ENCODE data around the gene RPL27A.

RPL27A gene

GRCh38 chr11:8684600-8685290 lies 2.2 kb downstream of the RPL27A start:
- H3K9me3 ChIP-seq (ENCODE audit: control insufficient read depth, insufficient read depth, low read length): no peaks in the 10 kb centered on the region
- no peak for TF ChIP-seq EZH2phosphoT487 (IDR thresholded peaks at IDR 0.05; ENCODE audit: borderline replicate concordance, low read length)
- no peak for TF ChIP-seq CTCF (IDR thresholded peaks at IDR 0.05; ENCODE audit: low read depth, low read length, poor library complexity, severe bottlenecking)
- H3K4me1 ChIP-seq (ENCODE audit: control insufficient read depth, low read length): peaks cover 61% of the 10 kb centered on the region
- no peaks in the 10 kb centered on the region for H3K9me2 ChIP-seq (replicated peaks; ENCODE audit: control insufficient read depth, low read length)
- peaks cover 79% of the 10 kb centered on the region for H3K36me3 ChIP-seq (ENCODE audit: control insufficient read depth, low read length)
- peaks cover 56% of the 10 kb centered on the region for H3K79me2 ChIP-seq (ENCODE audit: control insufficient read depth, low read length)
- H4K20me1 ChIP-seq (ENCODE audit: control insufficient read depth, insufficient read depth, low read depth, low read length): peaks cover 13% of the 10 kb centered on the region
- peaks cover 67% of the 10 kb centered on the region for H3F3A ChIP-seq (ENCODE audit: control insufficient read depth, insufficient read depth)
- peak overlapping the region; percentile 100 for H3K27ac ChIP-seq (ENCODE audit: low read depth, low read length)
- H3K27me3 ChIP-seq (ENCODE audit: control insufficient read depth, low read length): no peaks in the 10 kb centered on the region
- peak overlapping the region; percentile 93 for H3K4me2 ChIP-seq (ENCODE audit: low read length)
- H3K4me3 ChIP-seq (ENCODE audit: low read length): peak overlapping the region; percentile 97

- Histone ChIP-seq H3K27me3 (ENCODE audit: control insufficient read depth, low read length) (no peaks in the 10 kb centered on the region), H4K20me1 (ENCODE audit: control insufficient read depth, insufficient read depth, low read depth, low read length) (peaks cover 13% of the 10 kb centered on the region), H3K27ac (ENCODE audit: low read depth, low read length) (peak overlapping the region; percentile 100), H3K36me3 (ENCODE audit: control insufficient read depth, low read length) (peaks cover 80% of the 10 kb centered on the region), H3K4me2 (ENCODE audit: low read length) (peak overlapping the region; percentile 93), H3K4me3 (ENCODE audit: low read length) (peak overlapping the region; percentile 97), H3K9me3 (ENCODE audit: control insufficient read depth, insufficient read depth, low read length) (no peaks in the 10 kb centered on the region), H3K79me2 (ENCODE audit: control insufficient read depth, low read length) (peaks cover 61% of the 10 kb centered on the region), H3K4me1 (ENCODE audit: control insufficient read depth, low read length) (peaks cover 67% of the 10 kb centered on the region), H3F3A (ENCODE audit: control insufficient read depth, insufficient read depth) (peaks cover 68% of the 10 kb centered on the region), H3K9me2 (replicated peaks; ENCODE audit: control insufficient read depth, low read length) (no peaks in the 10 kb centered on the region)
- TF ChIP-seq CTCF (IDR thresholded peaks at IDR 0.05; ENCODE audit: low read depth, low read length, poor library complexity, severe bottlenecking): no peak
These were observed 2.7 kb downstream of the RPL27A start for GRCh38 chr11:8685306-8685705.

- peak overlapping the region; percentile 93 for H3K4me2 ChIP-seq (ENCODE audit: low read length)
- H3K79me2 ChIP-seq (ENCODE audit: control insufficient read depth, low read length): peaks cover 67% of the 10 kb centered on the region
- peaks cover 81% of the 10 kb centered on the region for H3K36me3 ChIP-seq (ENCODE audit: control insufficient read depth, low read length)
- no peaks in the 10 kb centered on the region for H3K27me3 ChIP-seq (ENCODE audit: control insufficient read depth, low read length)
- H3K4me3 ChIP-seq (ENCODE audit: low read length): peak overlapping the region; percentile 97
- peaks cover 65% of the 10 kb centered on the region for H3F3A ChIP-seq (ENCODE audit: control insufficient read depth, insufficient read depth)
- H3K9me3 ChIP-seq (ENCODE audit: control insufficient read depth, insufficient read depth, low read length): no peaks in the 10 kb centered on the region
- no peak for TF ChIP-seq EZH2phosphoT487 (IDR thresholded peaks at IDR 0.05; ENCODE audit: borderline replicate concordance, low read length)
- TF ChIP-seq CTCF (IDR thresholded peaks at IDR 0.05; ENCODE audit: low read depth, low read length, poor library complexity, severe bottlenecking): no peak
- H3K27ac ChIP-seq (ENCODE audit: low read depth, low read length): peak overlapping the region; percentile 100
- no peaks in the 10 kb centered on the region for H3K9me2 ChIP-seq (replicated peaks; ENCODE audit: control insufficient read depth, low read length)
- H3K4me1 ChIP-seq (ENCODE audit: control insufficient read depth, low read length): peaks cover 68% of the 10 kb centered on the region
- peaks cover 13% of the 10 kb centered on the region for H4K20me1 ChIP-seq (ENCODE audit: control insufficient read depth, insufficient read depth, low read depth, low read length)
These were observed 3.2 kb downstream of the RPL27A start for GRCh38 chr11:8685820-8686219.
